ENCODE results near the gene KRT20. TPM values are rescaled to one million over a fixed set of nuclear protein-coding genes. Genes with fewer than 3 reads are reported as not detected.
A peak's percentile ranks its signal among the peaks of the same experiment; 100 is the strongest.

Gene KRT20
- 1.5 TPM for total RNA-seq (2021; ENCODE audit: unreplicated experiment)
- polyA plus RNA-seq (2012): 0.40 and 0.49 TPM in 2 replicates
- Bru-seq, nascent RNA: percentile 26 among the genes with signal in this experiment
- BruChase-seq, experiment 1, labeled RNA remaining after a 6-hour chase: percentile 31 among the genes with signal in this experiment
- percentile 19 among the genes with signal in this experiment for BruChase-seq, experiment 2, labeled RNA remaining after a 2-hour chase
- long read RNA-seq: 0 reads

- H3K27me3 ChIP-seq (ENCODE audit: insufficient read depth, low read length): no peaks in the 10 kb centered on the region
- ChIA-PET CTCF (interaction anchor here (1.4 kb wide), 1 partner anchor 11 kb away, joined by 6 read pairs; no protein-coding TSS in a partner anchor), POLR2A (interaction anchor here (1.0 kb wide), 1 partner anchor 17 kb away, joined by 3 read pairs; no protein-coding TSS in a partner anchor), RAD21 (ENCODE audit: low non-redundant PET in 1 of 2, low total read pairs in 2 of 2, uncharacterized antibody in 2 of 2, unreplicated experiment in 2 of 2) (interaction anchor here in 1 of 2 experiments (0.6 kb wide), 1 partner anchor 32 kb away, joined by 3 read pairs; no protein-coding TSS in a partner anchor)
- DNase-seq (ENCODE audit: low read depth, low spot score) (no peak), ATAC-seq (peak; percentile 73)
- no peaks in the 10 kb centered on the region for H3K9me3 ChIP-seq (ENCODE audit: control insufficient read depth in 1 of 2, insufficient read depth in 1 of 2, low read depth in 1 of 2, low read length in 2 of 2)
- H3K9ac ChIP-seq (ENCODE audit: low read length): no peak within 1 kb of the TSS
- H3K4me1 ChIP-seq (ENCODE audit: control insufficient read depth in 1 of 2, insufficient read depth in 2 of 2, low read length in 2 of 2): peaks cover 0 to 13% of the 10 kb centered on the region in 2 experiments; a peak in 2 of 4 replicates
- H3K27ac ChIP-seq (ENCODE audit: low read depth, low read length): no peak within 1 kb of the TSS
- no peaks in the 10 kb centered on the region for H3K79me2 ChIP-seq (ENCODE audit: insufficient read depth, low read length)
- peak within 1 kb of the TSS; percentile 40 for H2AFZ ChIP-seq (ENCODE audit: low read depth, low read length, poor library complexity, severe bottlenecking)
- TF ChIP-seq REST (IDR thresholded peaks at IDR 0.05; ENCODE audit: low read depth) (no peak), POLR2A (IDR thresholded peaks at IDR 0.05; ENCODE audit: borderline replicate concordance, extremely low read depth, insufficient read depth, insufficient read length) (no peak), CTCF (IDR thresholded peaks at IDR 0.05 in 2 of 3, conservative IDR thresholded peaks at IDR 0.05 in 1 of 3; ENCODE audit: borderline replicate concordance in 1 of 3, insufficient read depth in 1 of 3, low read depth in 2 of 3, low read length in 2 of 3) (peak in 2 of 3 experiments; percentile 32 to 52; a peak in 2 of 6 replicates)
- H4K20me1 ChIP-seq (ENCODE audit: insufficient read depth): no peaks in the 10 kb centered on the region
- BruUV-seq (replicated peaks): TSS peak; percentile 38
- H3K4me3 ChIP-seq (replicated peaks in 1 of 2; ENCODE audit: low read depth in 1 of 2, low read length in 2 of 2): no peak within 1 kb of the TSS
- H3K36me3 ChIP-seq (ENCODE audit: control insufficient read depth in 1 of 2, insufficient read depth in 2 of 2, low read length in 2 of 2): no peaks in the 10 kb centered on the region
- H3K9me2 ChIP-seq (ENCODE audit: insufficient read depth): no peaks in the 10 kb centered on the region
- no peak within 1 kb of the TSS for H3K4me2 ChIP-seq (ENCODE audit: low read length)
- intact Hi-C loops (cut with micrococcal nuclease): no loop called here
Observed at GRCh38 chr17:40884708-40885512, at the start of gene KRT20. Gene KRT20, minus strand, starts transcription at chr17:40885242. Its CDS starts 57 bp downstream, at chr17:40885185.

Measured in HCT116 (cell line).